Bronchial epithelial cell (primary cell): ENCODE results near the gene UNKL. TPM values are rescaled to one million over a fixed set of nuclear protein-coding genes. Genes with fewer than 3 reads are reported as not detected.

Source experiments
- DNase-seq: peaks from one replicate; pipeline ENCODE4 v3.0.0-alpha.2; 2010; ENCODE audit warnings: low read depth
- FAIRE-seq: peaks from 2 replicates; lab custom pipeline; 2011; peaks lifted over from hg19 to GRCh38; lab: Jason Lieb, UNC
- H3K27me3 ChIP-seq: 2 replicates; pipeline ENCODE4 v1.5.1; 2011; ENCODE audit warnings: low read length; ENCODE audit not compliant: control insufficient read depth, insufficient read depth
- H3K36me3 ChIP-seq: 2 replicates; pipeline ENCODE4 v1.5.1; 2011; ENCODE audit warnings: low read length; ENCODE audit not compliant: control insufficient read depth, insufficient read depth
- H3K4me3 ChIP-seq: 2 replicates; pipeline ENCODE4 v1.5.1; 2011; ENCODE audit warnings: mild to moderate bottlenecking, low read depth, low read length, control low read depth
- total RNA-seq: library from RNA; depleted of rRNA; stranded (reverse); fragments of >200 nt; gene quantifications from 2 replicates; pipeline ENCODE4 v1.2.1, GENCODE V29; 2014
- TF ChIP-seq, protein P1 (sequence below): IDR thresholded peaks from 2 replicates; pipeline ENCODE4 v1.5.1; 2011; ENCODE audit warnings: mild to moderate bottlenecking, moderate library complexity, low read length, control low read depth, inconsistent platforms; ENCODE audit not compliant: insufficient read depth, severe bottlenecking

UNKL gene
- total RNA-seq, 1 donor from 2014 or later, result 2.4 TPM

DNA sequence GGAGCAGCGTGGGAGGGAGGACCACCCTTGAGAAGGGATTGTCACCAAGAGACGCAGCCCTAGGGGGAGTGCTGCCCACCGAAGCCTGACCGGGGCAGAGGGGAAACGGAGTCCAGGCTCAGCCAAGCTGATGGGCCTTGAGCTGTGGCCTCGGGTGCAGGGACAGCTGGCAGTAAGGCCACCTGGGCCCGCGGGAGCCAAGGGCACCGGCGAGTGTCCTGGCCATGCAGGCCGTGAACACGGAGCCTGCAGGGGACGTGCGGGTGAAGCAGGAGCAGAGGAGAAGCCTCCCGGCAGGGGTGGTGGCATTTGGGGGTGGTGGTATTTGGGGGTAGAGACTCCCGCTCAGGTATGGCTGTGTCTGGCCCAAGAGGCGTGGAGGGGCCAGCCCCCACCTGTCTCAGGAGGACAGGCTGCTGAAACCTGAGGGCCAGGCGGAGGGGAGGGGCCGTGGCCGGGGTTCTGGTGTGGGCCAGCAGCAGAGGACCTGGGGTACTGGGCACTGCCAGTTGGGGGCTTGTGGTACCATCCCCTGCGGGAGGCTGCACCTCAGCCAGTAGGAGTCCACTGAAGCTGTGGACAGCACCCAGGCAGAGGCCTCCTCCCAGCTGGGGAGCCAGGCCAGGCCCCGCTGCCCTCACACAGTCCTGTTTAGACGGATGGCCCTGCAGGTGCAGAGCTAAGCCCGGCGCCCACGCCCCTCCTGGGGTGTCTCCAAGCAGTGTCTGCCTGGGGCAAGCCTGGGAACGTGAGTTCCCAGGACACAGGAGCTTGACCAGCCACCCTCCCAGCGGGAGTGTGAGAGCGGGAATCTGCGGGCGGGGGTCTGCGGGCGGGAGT is 58.2 kb downstream of the UNKL start:
- Histone ChIP-seq H3K27me3 (no peaks in the 10 kb centered on the region), H3K36me3 (peaks cover 3% of the 10 kb centered on the region), H3K4me3 (no peak overlapping the region)
- DNase-seq (no peak), FAIRE-seq (no peak)
- TF ChIP-seq, protein P1, sequence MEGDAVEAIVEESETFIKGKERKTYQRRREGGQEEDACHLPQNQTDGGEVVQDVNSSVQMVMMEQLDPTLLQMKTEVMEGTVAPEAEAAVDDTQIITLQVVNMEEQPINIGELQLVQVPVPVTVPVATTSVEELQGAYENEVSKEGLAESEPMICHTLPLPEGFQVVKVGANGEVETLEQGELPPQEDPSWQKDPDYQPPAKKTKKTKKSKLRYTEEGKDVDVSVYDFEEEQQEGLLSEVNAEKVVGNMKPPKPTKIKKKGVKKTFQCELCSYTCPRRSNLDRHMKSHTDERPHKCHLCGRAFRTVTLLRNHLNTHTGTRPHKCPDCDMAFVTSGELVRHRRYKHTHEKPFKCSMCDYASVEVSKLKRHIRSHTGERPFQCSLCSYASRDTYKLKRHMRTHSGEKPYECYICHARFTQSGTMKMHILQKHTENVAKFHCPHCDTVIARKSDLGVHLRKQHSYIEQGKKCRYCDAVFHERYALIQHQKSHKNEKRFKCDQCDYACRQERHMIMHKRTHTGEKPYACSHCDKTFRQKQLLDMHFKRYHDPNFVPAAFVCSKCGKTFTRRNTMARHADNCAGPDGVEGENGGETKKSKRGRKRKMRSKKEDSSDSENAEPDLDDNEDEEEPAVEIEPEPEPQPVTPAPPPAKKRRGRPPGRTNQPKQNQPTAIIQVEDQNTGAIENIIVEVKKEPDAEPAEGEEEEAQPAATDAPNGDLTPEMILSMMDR, result no peak

DNA sequence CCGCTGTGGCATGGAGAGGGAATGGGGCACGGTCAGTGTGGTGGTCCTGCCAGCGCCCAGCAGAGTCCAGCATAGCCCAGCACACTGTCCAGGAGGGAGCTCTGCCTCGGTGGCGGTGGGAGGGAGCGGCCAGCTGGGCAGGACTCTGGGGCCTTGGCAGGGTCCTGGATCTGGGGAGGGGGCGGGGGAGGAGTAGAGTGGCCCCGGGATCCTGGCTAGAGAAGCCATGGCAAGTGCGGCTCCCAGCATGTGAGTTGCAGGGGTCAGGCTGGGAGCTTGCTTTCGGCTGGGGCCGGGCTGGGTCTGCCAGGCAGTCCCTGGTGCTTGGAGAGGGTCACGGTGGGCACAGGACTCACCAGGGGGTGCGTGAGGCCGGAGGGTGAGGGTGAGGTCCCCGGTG is 58.9 kb downstream of the UNKL start:
- TF ChIP-seq, protein P1, result no peak
- H3K36me3 ChIP-seq, result peaks cover 3% of the 10 kb centered on the region
- DNase-seq, result no peak
- no peak overlapping the region for H3K4me3 ChIP-seq
- no peaks in the 10 kb centered on the region for H3K27me3 ChIP-seq
- FAIRE-seq, result no peak

DNA sequence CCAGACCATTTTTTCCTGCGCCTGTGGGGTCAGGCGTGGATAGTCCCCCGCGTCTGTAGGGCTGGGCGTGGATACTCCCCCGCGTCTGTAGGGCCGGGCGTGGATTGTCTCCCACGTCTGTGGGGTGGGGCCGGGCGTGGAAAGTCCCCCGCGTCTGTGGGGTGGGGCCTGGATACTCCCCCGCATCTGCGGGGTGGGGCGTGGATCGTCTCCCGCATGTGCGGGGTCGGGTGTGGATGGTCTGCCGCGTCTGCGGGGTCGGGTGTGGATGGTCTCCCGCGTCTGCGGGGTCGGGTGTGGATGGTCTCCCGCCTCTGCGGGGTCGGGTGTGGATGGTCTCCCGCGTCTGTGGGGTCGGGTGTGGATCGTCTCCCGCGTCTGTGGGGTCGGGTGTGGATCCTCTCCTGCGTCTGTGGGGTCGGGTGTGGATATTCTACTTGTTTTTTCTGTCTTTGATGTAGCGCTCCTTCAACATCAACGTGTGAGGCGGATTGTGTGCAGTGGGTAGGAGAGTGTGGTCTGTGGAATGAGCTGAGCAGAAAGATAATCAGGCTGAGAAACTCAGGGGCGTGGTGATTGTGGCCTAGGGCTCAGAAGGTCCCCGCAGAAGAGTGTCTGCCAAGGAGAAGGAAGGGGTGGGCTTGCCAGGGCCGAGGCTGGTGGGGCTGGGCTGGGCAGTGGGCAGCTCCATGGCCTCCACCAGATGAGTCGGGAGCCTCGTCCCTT is 59.5 kb downstream of the UNKL start:
- Histone ChIP-seq H3K27me3 (no peaks in the 10 kb centered on the region), H3K4me3 (no peak overlapping the region), H3K36me3 (peaks cover 7% of the 10 kb centered on the region)
- TF ChIP-seq, protein P1, result no peak
- DNase-seq (no peak), FAIRE-seq (no peak)

DNA sequence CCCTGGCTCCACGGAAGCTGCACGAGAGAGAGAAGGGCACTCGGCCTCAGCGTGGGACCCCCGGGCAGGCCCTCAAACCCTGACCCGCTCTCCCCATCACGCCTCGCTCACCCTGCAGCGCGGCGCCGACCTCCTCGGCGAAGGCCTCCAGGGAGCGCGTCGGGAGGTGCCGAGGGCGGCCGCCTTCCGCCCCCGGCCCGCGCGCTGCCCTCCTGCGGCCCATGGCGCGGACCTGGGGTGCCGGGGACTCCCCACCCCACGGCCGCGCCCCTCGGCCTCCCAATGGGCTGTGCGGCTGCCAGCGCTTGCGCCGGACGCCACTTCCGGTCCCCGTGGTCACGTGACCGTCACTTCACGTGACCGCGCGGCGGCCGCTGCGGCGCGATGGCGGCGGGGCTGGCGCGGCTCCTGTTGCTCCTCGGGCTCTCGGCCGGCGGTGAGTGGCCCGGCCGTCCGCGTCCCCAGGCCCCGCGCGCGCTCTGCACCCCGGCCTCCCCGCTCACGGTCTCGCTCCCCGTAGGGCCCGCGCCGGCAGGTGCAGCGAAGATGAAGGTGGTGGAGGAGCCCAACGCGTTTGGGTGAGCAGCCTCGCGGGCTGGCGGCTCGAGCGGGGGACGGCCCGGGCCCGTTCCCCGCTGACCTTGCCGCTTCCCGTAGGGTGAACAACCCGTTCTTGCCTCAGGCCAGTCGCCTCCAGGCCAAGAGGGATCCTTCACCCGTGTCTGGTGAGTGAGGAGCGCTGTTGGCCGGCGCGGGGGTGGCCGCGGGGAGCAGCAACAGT is 62.7 kb downstream of the UNKL start, which contains the start of the genes GNPTG and TSR3:
Gene GNPTG (plus strand): TSS at position 350 of the 781 bp plus-strand sequence. CDS start 35 bp downstream, at position 385.
Gene TSR3 (minus strand): TSS at position 297 of the 781 bp plus-strand sequence. CDS start 74 bp downstream, at position 223.
- TF ChIP-seq, protein P1, result no peak
- DNase-seq (peak; percentile 68), FAIRE-seq (no peak)
- no peaks in the 10 kb centered on the region for H3K27me3 ChIP-seq
- peak within 1 kb of the TSS; percentile 93 for H3K4me3 ChIP-seq
- H3K36me3 ChIP-seq, result peaks cover 10% of the 10 kb centered on the region

DNA sequence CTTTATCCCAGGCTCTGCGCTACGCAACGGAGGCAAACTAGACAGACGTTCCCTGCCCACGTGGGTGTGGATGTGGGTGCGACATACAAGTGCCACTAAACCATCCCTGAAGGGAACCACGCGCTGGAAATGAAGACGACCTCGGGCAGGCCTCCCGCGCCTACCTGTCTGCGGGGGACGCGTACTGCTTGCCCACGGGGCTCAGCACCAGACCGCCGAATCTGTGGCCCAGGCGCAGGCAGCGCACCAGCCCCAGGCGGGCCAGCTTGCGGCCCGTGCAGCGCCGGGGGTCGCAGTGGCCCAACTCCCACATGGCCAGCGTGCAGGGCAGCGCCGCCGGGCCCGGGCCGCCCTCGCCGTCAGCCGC is 63.3 kb downstream of the UNKL start:
- H3K27me3 ChIP-seq, result no peaks in the 10 kb centered on the region
- peaks cover 10% of the 10 kb centered on the region for H3K36me3 ChIP-seq
- no peak for FAIRE-seq
- peak overlapping the region; percentile 93 for H3K4me3 ChIP-seq
- TF ChIP-seq, protein P1, result no peak
- DNase-seq, result no peak
